NCI-H1105 treated with DMSO at 0.1 percent for 48 hours (cell line): ENCODE data around the gene MACROH2A1.

Experiments
- DNase-seq: peaks from one replicate; lab custom pipeline; 2025; lab: John Stamatoyannopoulos, UW

MACROH2A1 gene

DNA sequence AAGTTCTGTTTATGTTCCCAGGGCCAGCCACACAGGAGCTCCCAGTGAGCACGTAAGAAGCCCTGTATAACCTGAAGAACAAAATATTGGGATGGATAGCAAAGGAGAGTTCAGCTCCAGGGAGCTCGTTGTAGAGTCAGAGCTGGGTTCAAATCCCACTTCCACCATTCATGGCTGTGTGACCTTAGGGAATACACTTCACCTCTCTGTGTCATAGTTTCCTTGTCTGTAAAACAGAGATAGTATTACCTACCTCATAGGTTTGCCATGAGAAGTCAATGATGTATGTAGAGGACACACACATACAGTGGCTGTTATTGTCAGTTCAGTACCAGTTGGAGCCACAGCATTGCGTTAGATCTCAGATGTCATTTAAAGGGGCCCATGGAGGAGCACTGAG is 67.4 kb downstream of the MACROH2A1 start:
- no peak for DNase-seq

DNA sequence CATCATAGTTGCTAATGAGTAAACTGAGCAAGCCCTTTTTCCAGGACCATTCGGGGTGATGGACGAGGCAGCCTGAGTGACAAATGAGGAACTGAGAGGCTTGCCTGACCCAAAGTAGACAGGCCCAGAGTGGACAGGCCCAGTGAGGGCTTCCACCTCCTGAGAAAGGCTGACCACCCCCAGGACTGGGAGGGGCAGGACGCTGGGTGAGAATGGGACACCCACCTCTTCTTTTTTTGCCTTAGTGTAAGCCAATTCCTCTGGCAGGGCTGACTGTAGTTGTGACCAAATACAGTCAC is 68.3 kb downstream of the MACROH2A1 start:
- no peak for DNase-seq

DNA sequence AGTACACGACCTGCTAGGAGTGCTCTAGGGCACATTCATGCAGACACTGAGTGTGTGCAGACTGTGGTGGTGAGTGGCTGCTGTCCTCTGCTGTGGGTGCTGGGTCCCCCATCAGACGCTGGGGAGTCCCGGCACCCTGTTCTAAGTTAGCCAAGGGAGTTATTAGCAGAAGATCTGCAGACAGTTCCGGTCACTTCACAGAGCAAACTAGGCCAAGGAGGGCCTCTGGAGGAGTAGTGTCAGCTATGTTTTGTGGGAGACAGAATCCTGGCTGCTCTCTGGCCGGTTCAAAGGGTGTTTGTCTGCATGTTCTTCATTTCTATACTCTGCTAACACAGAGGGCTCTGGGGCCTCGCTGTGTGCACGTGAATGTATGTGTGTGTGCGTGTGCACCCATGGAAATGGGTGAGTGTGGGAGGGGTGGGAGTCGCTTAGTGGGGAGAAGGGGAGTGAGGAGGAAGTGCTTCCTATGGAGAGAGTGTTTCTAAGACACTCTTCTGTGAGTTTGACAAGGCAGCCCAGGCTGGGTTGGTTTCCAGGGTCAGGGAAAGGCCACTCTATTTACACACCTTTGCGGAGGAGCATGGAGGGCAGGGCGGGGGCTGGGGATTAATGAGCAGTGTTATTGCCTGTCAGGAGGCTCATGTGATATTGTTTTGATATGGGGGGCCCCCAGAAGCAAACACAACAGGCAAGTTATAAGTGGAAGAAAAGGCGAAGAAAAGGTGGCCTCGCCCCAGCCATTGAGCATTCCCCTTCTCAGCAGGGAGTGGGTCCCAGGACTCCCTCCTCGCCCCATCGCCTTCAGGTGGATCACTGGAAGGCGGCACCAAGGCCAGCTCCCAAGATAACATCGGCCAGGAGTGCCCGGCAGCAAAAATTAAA is 68.9 kb downstream of the MACROH2A1 start:
- no peak for DNase-seq

DNA sequence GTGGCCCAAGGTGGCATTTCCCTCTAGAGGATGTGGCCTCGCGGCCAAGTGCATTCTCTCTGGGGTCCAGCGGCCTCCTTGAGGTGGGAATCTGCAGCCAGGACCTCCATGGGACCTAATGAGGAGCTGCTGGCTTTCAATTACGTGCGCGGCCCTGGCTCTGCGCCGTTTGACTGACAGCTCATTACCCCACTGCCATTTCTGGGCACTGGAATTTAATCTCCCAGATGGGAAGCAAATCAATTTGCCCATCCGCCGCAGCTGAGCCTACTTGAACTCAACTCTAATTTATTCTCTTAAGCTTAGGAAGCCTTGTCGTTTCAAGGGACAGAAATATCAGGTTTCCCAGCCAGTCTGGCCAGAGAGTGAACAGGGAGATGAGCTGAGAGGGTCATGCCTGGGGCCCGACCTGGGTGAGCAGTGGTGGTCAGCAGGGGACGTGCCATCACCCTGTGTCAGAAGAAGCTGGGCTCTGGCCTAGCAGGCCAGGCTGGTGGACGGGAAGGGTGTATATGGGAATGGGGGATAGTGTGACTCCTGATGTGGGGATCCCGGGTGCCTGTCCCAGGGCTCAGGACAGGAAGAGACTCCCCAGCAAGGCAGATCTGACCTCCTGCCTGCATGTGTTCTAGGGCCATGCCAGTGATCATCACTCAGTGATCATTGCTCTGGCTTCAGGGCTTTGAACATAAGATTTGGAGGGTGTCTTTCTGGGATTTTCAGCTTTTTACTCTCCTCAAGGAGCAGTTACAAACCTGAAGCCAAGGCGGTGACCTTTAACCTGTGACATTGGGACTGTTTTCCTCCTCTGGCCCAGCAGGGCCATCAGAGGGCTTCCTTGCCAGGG is 69.7 kb downstream of the MACROH2A1 start:
- DNase-seq: no peak

DNA sequence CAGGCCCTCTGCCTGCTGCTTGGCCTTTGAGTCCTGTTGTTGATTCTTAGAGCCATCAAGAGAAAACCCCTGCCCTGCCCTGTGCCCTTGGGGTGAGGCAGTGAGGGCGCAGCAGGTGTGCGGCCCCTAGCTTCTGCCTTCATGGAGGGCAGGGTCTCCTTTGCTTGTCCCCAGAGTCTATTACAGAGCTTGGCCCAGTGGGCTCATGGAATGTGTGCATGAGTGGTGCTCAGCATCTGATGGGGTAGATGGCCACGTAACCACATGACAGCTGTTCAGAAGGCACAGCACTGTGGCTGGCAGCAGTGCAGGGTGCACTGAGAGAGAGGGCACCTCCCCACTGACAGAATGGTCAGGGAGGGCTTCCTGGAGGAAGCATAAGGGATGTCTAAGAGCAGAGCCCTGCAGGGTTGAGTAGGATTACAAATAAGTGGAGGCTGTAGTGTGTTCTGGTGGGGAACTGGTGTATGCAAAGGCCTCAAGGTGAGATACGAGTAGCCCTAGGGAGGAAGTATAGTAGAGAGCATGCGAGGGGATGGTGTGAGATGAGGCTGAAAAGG is 70.8 kb downstream of the MACROH2A1 start:
- no peak for DNase-seq

DNA sequence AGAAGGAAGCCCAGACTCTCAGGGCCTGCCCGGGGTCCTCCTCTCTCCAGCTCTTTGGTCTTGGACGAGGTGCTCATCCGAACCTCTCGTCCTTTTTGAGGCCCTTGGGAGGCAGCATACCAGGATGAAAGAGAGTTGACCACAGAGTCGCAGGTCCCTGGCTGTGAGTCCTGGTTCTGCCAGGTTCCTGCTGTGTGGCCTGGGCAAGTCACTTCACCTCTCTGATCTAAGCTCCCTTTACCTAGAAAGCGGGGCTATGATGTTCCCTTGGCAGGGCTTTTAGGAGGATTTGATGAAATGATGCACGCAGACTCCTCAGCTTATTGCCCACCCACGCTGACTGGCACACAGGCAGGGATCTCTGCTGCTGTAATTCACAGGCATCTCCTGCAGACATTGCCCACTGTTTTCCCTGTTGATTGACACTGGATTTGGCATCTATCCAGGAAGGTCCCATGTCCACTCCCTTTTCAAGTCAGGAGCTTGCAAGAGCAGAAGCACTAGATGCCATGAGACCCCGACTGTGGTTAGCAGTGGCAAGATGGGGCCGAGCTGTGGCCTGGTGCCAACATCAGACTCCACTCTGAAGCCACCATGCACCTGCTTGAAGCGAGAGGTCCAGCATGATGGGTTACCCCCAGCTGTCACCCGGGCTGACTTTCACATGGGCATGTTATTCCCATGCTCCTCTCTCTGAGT is 71.5 kb downstream of the MACROH2A1 start:
- DNase-seq: no peak

DNA sequence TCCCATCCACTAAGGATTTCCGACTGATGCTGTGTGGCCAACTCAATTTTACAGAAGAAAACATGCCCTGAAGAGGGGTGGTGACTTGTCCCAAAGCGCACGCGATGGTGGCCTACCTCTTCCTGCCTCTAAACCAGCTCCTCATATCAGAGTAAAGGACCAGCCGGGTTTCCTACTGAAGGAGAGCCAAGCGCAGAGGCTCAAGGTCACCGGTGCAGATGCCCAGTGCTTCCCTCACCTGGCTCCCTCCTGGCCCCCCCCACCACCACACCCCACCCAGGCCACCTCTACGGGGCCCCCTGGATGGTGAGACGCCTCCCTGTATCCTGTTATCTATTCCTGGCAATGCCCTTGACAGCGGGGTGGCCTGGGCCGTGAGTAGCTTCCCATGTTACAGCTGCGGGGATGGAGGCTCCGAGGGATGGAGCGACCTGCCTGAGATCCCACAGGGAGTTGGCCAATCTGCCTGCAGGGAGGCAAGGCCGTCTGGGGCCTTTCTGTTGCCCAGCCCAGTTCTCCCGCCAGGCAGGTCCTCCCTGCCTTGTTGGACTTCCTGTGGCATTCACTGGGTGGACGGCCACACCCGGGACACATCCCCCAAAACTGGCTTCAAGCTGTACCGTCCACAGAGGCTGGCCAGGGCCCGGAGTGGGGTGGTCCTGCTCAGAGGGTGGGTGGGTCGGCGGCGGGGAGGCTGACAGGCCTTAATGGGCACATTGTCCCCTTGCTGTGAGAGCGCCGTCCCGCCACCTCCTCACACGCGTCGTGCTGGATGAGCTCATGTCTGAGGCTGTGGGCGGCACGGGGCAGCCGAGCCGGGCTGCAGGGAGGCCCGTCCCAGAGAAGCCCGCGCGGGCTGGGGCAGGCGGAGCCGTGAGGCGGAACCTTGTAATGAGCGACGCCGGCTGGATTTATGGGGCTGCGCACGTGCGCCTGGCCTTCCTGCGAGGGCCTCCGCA is 72.5 kb downstream of the MACROH2A1 start:
- DNase-seq: no peak

DNA sequence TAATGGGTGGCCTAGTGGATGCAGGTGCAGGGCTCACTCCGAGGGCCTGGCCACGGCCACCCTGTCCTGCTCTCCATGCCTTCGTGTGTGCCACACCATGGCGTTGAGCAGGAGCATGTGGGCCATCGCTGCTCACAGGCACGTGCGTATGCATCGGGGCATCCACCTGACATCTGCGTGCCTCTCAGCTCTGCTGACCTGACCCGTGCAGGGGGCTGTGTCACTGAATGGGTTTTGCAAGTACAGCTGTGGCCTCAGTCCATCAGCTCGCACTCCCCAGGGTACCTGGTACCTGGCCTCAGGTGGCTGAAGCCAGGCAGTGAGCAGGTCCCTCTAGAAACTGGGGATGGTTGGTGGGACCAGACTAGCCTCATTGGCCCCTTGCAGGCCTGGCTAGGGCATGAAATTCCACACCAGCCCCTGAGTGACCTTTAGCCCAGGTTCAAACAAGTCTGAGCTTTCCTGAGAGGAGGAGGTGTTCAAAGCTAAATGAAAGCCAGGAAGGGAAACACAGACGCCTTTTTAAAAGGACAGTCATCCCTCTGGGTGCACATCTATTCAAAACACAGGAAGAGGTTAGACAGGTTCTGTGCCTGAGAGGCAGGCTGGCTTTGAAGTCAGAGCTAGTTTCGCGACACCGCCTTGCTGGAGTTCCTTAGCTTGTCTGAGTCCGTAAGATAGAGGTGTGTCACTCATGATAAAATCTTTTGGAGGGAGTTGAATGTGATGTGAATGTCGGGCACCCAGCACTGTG is 74.0 kb downstream of the MACROH2A1 start:
- no peak for DNase-seq

DNA sequence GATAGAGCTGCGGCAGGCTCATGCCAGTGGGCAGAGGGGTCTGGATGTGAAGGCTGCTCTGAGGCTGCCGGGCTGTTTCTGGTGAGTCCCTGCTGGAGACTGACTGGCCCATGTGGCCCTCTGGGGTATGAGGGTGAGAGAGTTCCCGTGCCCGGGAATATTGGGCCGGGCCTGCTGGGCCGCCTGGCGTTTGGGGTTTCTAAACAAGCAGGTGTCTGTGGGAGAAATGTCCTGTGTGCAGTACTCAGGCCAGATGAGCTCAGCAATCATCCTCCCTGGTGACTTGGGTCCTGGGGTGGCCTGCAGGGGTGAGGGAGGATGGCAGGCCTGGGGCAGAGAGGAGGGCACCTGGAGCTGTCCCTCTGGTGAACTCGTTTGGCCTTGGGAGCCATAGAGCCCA is 74.9 kb downstream of the MACROH2A1 start:
- DNase-seq: no peak

DNA sequence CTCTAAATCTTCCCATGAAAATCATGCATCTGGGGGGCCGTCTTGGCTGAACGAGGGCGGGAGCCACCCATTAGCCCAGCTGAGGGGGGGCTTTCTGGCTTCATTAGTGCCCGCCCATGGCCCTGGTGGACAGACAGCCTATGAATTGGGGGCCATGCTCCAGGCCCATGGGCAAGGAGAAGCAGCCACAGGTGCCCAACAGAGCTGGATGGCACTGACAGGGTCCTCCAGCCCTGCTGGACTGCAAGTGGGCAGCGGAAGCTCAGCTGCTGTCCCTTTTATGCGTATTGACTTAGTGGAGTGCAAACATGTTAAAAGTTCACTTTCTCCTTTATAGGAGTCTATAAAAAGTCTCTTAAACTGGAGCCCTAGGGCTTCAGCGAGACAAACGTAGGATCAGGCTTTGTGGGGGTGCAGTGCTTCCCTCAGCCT is 75.3 kb downstream of the MACROH2A1 start:
- no peak for DNase-seq

DNA sequence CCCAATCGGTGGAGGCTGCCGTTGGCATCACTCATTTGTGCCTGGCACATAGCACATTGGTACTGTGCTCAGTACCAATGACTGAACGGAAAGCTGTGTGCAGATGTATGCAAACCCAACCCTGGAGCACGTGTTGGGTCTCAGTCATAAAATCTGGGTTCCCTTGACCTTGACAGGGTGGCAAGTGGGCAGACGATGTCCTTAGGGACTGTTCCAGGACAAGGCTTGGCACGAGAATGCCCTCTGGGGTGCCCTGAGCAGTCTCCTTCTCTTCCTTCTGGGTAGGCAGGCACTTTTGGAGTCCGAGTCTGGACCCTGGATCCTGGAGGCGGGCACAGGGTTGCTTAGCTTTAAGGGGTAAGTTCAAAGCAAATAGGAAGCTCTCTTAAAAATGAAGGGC is 75.8 kb downstream of the MACROH2A1 start:
- DNase-seq: no peak

DNA sequence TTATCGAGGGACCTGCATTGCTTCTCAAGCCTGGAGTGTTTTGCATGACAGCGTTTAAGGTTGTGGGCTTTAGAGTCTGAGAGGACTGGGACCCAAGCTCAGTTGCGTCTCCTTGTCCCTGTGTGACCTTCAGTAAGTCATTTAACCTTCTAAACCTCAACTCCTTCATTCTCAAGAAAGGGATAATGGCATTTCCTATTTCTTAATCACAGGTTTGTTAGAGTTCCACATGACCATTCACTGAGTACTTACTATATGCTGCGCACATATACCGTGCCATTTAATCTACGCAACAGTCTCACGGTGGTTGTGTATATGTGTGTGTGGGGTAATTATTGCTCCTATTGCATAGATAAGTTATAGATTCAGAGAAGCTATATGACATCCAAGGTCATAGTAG is 76.3 kb downstream of the MACROH2A1 start:
- DNase-seq: no peak

DNA sequence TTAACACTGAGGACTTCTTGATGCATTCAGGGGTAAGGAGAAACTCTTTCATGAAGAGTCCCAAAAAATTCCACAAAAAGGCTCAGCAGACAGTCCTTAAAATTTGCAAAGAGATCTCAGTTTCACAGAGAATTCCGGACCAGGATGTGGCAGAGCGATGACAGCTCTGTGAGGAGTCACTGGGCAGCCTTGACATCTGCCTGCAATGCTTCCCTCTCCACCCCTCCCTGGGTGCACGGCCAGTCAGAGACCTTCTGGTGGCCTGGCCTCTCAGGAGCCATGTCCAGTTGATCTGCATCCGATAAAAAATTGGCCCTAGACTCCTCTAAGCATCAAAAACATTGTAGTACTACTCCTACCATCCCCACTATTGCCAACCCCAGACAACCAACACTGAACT is 76.8 kb downstream of the MACROH2A1 start:
- DNase-seq: no peak

DNA sequence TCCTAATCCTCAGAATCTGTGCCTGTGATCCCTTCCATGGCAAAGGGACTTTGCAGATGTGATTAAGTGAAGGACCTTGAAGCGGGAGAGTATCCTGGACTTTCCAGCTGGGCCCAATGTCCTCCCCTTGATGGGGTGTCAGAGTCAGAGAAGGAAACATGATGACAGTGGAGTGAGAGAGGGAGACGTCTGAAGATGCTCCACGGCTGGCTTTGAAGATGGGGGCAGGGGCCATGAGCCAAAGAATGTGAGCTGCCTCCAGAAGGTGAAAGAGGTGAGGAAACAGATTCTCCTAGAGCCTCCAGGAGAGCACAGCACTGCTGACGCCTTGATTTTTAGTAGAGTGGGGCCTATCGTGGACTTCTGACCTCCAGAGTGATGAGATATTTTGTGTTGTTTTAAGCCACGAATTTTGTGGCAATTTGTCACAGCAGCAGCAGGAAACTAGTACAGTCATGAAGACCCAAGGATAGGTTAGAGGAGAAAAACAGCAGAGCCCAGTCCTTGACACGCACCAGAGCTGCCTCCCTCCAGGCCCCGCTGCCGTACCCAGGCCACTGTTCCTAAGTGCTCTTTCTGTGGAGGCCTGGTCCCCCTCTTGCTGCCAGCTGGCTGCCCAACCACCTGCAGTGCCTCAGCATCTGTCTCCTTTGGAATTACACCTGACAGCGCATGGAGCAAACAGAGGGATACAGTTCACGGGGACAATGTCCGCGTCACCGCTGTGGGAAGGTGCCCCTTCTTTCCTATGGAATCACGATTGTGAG is 78.1 kb downstream of the MACROH2A1 start:
- no peak for DNase-seq

DNA sequence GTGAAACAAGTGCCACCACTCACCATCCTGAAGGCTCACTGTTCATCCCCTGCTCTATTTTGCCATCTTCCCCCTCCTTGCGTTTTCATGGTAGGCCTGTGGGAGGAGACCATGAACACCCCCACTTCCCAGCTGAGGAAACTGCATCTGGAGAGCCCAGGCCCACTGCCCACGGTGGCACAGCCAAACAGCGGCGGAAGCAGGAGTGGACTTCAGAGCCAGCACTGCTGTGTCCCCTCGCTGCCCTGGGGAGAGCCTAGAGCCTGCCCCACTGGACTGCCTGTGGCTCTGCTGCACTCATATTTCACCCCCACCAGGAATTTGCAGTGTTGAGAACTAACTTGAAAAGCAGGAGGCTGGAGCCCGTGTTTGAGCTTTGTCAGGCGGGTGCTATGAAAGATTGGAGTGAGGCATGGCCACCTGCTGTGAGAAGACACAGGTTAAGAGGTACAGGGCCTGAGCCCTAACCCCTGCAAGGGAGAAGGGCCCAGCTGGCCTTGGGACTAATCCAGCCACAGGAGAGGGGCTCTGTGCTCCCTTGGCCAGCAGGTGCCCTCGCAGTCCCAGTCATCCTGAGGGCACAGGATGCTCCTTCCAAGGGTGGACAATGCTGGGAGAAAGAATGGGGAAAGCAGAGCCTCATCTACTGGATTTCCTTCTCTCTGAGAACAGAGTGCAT is 79.0 kb downstream of the MACROH2A1 start:
- DNase-seq: no peak

DNA sequence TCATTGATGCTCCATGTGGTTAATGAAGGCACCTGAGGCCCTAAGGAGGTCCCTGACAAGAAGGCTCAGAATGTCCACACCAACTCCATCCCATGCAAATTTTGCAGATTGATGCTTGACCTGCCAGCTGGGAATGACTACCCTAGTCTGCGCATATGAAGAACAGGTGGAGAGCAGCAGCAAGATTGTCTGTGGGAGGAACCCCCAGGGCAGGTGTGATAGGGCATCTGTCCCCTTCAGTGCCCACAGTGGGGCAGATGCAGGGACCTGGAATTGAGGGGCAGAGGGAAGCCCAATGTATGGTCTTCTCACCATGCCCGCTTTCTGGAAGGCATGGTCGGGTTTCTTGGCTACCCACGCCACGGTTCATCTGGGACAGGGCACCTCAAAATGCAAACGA is 79.6 kb downstream of the MACROH2A1 start:
- no peak for DNase-seq

DNA sequence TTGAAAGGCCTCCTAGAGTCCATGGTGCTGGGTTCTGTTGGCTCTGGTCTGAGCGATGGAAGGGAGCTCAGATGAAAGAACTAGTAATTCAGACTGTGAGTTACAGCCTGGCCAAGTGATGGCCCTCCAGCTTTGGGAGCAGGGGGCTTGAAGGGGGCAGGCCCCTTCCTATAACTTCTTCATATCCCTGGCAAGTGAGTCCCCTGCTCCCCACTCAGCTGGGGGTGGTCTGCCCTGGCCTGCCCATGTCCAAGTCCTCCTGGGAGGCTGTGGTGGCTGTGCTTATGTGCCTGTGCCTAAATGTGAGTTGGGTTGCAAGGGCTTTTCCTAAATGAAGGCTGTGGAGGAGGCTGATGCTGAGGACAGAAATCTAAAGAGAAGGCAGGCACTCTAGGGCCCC is 80.1 kb downstream of the MACROH2A1 start:
- DNase-seq: no peak

DNA sequence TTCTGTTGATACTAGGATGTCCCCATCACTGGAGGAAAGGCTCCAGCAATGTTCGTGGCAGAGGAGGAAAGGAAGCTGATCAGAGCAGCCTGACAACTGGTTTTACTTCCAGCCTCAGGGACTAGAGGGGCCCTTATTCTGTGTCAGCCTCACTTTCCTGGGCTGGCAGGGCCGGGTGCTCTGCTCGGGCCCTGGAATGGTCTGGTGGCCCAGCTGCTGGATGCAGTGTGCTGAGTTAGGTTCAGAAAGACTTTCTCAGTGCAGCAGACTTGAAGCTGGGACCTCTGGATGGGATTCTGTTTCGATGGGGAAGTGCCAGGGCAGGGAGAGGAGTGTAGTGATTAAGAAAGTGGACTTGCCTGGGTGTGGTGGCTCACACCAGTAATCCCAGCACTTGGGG is 81.0 kb downstream of the MACROH2A1 start:
- no peak for DNase-seq

DNA sequence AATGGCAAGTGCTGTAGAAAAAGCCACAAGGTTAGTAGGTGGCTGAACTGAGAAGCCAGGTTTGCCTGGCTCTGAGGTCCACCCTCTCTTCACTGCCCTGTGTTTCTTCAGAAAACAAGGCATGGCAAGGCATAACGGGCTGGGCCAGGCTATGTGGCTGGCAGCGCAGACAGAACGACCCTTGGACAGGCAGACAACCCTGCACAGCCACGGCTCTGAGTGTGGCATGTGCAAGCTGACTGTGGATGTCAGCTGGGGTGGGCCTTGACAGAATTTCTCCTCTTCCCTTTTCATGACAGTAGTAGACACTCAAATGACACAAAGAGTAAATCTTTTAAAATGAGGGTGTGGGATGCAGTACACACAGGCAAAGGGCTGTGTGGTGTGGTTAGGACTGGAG is 81.7 kb downstream of the MACROH2A1 start:
- DNase-seq: no peak
